ENCODE measurements around the gene GNG12.

GNG12 gene

GRCh38 chr1:67792741-67793458, 40.4 kb downstream of the GNG12 start:
- DNase-seq (ENCODE audit: extremely low spot score): no peak
- CTCF ChIA-PET: interaction anchor here (1.1 to 1.2 kb wide), 3 partner anchors 16 to 56 kb away, joined by 3 to 4 read pairs (median 4); no protein-coding TSS in a partner anchor
- POLR2A ChIA-PET: no interaction called here
- TF ChIP-seq, protein P1, sequence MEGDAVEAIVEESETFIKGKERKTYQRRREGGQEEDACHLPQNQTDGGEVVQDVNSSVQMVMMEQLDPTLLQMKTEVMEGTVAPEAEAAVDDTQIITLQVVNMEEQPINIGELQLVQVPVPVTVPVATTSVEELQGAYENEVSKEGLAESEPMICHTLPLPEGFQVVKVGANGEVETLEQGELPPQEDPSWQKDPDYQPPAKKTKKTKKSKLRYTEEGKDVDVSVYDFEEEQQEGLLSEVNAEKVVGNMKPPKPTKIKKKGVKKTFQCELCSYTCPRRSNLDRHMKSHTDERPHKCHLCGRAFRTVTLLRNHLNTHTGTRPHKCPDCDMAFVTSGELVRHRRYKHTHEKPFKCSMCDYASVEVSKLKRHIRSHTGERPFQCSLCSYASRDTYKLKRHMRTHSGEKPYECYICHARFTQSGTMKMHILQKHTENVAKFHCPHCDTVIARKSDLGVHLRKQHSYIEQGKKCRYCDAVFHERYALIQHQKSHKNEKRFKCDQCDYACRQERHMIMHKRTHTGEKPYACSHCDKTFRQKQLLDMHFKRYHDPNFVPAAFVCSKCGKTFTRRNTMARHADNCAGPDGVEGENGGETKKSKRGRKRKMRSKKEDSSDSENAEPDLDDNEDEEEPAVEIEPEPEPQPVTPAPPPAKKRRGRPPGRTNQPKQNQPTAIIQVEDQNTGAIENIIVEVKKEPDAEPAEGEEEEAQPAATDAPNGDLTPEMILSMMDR (IDR thresholded peaks at IDR 0.05; ENCODE audit: control extremely low read depth, extremely low read depth, low read depth, missing control alignments): no peak

DNA sequence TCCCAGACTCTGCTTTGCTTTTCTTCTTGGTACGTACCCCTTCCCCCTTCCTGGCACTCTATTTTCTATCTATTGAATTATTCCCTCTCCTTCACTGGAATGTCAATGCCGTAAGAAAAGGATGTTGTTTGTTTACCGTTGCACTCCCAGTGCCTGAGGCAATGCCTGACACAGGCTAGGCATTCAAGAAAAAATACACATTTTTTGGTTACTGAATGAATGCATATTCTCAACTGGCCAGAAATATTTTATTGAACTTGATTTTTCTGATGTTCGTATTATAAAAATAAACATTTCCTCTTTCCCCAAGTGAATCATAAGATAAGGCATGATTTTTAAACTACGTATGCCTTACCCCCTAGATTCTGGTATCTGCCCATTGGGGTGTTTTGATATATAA, 41.2 kb downstream of the GNG12 start:
- ChIA-PET CTCF (interaction anchor here (1.1 kb wide), 1 partner anchor 21 kb away, joined by 5 read pairs; no protein-coding TSS in a partner anchor), POLR2A (no interaction called here)
- TF ChIP-seq, protein P1 (IDR thresholded peaks at IDR 0.05; ENCODE audit: control extremely low read depth, extremely low read depth, low read depth, missing control alignments): no peak
- DNase-seq (ENCODE audit: extremely low spot score): no peak

GRCh38 chr1:67791686-67792085, 41.6 kb downstream of the GNG12 start:
- POLR2A ChIA-PET: no interaction called here
- no peak for DNase-seq (ENCODE audit: extremely low spot score)
- TF ChIP-seq, protein P1 (IDR thresholded peaks at IDR 0.05; ENCODE audit: control extremely low read depth, extremely low read depth, low read depth, missing control alignments): no peak
- CTCF ChIA-PET: interaction anchor here (1.1 to 6.1 kb wide), 2 partner anchors 21 to 25 kb away, joined by 5 to 34 read pairs; no protein-coding TSS in a partner anchor

GRCh38 chr1:67791261-67791660, 42.0 kb downstream of the GNG12 start:
- TF ChIP-seq, protein P1 (IDR thresholded peaks at IDR 0.05; ENCODE audit: control extremely low read depth, extremely low read depth, low read depth, missing control alignments): no peak
- CTCF ChIA-PET: interaction anchor here (1.1 to 6.1 kb wide), 2 partner anchors 20 to 25 kb away, joined by 5 to 34 read pairs; no protein-coding TSS in a partner anchor
- POLR2A ChIA-PET: no interaction called here
- no peak for DNase-seq (ENCODE audit: extremely low spot score)

DNA sequence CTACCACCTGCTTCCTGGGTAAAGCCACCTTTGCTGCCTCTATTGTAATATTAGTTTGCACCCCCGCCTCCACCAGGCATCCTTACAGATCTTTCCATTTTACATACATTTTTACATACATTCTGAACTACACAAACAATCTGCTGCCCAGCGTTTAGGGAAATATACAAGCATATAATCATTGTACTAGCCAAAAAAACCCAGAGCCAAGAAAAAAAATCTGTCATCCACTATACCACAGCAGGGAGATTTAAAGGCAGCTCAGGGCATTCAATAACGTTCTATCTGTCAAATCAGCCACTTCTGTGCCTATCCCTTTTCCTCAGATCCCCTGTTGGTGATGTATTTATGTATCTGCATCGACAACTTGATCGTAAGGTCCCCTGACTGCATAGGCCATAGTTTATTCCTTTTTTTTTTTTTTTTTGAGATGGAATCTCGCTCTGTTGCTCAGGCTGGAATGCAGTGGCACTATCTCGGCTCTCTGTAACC, 43.0 kb downstream of the GNG12 start:
- ChIA-PET POLR2A (no interaction called here), CTCF (interaction anchor here (1.2 to 6.1 kb wide), 2 partner anchors 24 to 29 kb away, joined by 3 to 34 read pairs; no protein-coding TSS in a partner anchor)
- TF ChIP-seq, protein P1 (IDR thresholded peaks at IDR 0.05; ENCODE audit: control extremely low read depth, extremely low read depth, low read depth, missing control alignments): no peak
- no peak for DNase-seq (ENCODE audit: extremely low spot score)

DNA sequence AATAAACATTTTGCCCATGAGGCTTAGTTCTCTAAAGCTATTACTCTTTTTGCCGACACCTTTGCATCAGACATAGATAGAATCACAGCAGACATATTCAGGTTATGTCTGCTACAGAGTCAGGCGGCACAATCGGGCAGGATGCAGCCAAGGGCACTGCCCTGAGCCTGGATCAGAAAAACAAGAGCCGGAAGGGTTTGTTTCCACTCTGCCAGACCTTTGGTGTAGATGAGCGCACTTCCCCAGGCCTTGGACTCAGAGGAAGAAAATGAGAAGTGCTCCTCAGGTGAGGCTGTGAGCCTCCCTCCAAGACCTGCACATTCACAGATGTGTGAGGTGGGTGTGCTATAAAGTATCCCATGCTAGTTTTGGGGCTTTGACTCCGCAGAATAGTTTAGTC, 43.7 kb downstream of the GNG12 start:
- TF ChIP-seq, protein P1 (IDR thresholded peaks at IDR 0.05; ENCODE audit: control extremely low read depth, extremely low read depth, low read depth, missing control alignments): no peak
- POLR2A ChIA-PET: no interaction called here
- CTCF ChIA-PET: interaction anchor here (1.2 to 6.1 kb wide), 3 partner anchors 23 to 29 kb away, joined by 3 to 34 read pairs (median 10); no protein-coding TSS in a partner anchor
- no peak for DNase-seq (ENCODE audit: extremely low spot score)
